GM13976 (cell line): ENCODE measurements around the gene SCUBE1.

Source experiments
- DNase-seq: peaks from one replicate; pipeline ENCODE4 v3.0.0; 2012; ENCODE audit warnings: low spot score
- CTCF ChIP-seq: IDR thresholded peaks from 2 replicates; pipeline ENCODE4 v1.5.1; 2012; ENCODE audit warnings: borderline replicate concordance, mild to moderate bottlenecking; ENCODE audit not compliant: insufficient read depth; ENCODE audit errors: extremely low read depth, missing control alignments, control extremely low read depth
- in situ Hi-C: fragments of 300-500 bp; cut with MboI; formaldehyde crosslinking; loops from one replicate; pipeline ENCODE4 v1.12.0; 2022; ENCODE audit warnings: low sequenced_read_pairs, mixed read lengths, inconsistent platforms; ENCODE audit not compliant: unreplicated experiment

SCUBE1 gene

DNA sequence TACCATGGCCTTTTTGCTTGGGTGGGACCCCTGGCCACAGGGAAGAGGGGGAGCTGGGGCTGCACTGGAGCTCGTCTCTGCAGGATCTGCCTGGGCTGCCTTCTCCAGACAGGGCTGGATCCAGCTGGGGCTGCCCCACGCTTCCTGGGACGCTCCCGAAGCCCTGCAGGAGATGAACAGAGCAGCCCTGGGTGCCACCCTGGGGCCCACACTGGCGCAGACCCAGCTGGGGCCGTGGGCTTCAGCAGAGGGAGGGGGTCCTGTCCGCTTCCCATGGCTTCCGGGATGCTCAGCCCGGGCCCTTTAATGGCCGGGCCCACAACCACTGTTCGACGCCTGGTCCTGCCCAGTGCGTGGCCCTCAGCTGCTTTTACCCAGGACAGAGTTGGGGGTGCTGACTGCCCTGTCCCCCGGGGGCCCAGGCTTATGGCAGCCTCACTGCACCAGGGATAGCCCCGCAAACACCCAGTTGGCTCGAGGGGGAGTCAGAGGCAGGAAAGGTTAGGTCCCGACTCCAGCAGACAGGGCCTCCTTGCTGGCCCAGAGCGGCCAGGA lies 179.9 kb downstream of the SCUBE1 start:
- no peak for TF ChIP-seq CTCF
- DNase-seq: no peak
- in situ Hi-C loops: no loop called here

DNA sequence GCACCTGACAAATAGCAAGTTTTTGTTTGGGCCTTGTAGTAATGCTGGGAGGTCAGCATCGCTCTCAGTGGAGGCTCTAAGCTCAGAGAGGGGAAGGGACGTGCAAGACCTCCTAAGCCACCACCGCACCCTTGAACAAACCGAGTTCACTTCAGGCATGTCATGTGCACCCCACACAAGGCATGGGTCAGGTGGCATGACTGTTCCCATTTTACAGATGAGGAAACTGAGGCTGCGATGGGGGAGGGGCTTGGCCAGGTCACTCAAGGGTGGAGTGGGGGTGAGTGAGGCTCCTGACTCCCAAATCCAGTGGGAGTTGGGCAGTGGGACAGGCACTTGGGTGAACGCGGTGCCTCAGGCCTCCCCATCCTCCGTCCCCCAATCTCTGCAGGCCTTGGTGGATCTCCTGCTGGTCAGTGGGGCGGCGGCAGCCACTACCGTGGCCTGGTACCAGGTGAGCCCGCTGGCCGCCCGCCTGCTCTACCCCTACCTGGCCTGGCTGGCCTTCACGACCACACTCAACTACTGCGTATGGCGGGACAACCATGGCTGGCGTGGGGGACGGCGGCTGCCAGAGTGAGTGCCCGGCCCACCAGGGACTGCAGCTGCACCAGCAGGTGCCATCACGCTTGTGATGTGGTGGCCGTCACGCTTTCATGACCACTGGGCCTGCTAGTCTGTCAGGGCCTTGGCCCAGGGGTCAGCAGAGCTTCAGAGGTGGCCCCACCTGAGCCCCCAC lies 180.6 kb downstream of the SCUBE1 start:
- in situ Hi-C loops: no loop called here
- no peak for DNase-seq
- no peak for TF ChIP-seq CTCF

DNA sequence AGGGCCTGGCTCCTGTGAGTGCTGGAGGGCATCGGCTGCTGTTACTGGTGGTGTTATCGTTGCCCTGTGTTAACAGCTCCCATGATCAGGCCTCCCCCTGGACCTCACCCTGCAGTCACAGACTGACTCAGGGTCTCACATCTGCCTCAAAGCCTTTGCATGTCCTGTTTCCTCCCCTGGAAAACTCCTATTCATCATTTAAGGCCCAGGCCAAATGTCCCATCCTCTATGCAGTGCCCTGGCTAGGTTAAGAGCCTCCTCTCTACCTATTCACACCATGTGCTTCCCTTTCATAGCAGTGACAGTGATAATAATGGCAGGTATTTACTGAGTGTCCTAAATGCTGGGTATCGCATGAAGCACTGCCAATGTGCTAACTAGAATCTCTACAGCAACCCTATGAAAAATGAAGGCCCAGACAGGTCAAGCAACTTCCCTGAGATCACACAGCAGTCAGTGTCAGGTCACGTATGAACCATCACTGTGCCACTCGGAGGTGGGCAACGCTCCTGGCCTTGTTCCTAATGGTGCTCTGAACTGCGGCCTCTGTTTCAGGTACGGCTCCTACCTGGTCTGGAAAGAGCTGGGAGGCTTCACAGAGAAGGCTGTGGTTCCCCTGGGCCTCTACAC lies 182.6 kb downstream of the SCUBE1 start:
- no peak for TF ChIP-seq CTCF
- in situ Hi-C loops: no loop called here
- DNase-seq: no peak

- no peak for TF ChIP-seq CTCF
- DNase-seq: no peak
- in situ Hi-C loops: no loop called here
Observed at GRCh38 chr22:43159484-43160178, 183.5 kb downstream of the SCUBE1 start.

- TF ChIP-seq CTCF: no peak
- in situ Hi-C loops: no loop called here
- DNase-seq: no peak
Observed at GRCh38 chr22:43158778-43159483, 184.2 kb downstream of the SCUBE1 start.
